ENCODE data around the gene CES3.

Gene CES3

DNA sequence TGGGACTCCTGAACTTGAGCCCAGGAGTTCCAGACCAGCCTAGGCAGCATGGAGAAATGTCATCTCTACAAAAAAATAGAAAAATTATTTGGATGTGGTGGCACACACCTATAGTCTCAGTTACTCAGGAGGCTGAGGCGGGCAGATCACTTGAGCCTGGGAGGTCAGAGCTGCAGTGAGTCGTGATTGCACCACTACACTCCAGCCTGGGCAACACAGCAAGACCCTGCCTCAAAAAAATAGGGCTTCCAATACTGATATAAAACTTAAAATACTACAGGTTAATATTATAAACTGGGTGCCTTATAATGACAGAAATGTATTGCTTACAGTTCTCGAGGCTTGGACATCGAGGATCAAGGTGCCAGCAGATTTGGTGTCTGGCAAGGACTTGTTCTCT is 15.1 kb upstream of the CES3 start:
- H3K4me3 ChIP-seq (ENCODE audit: low read depth, low read length): no peak overlapping the region
- DNase-seq (ENCODE audit: low read depth): no peak
- TF ChIP-seq CTCF (IDR thresholded peaks at IDR 0.05; ENCODE audit: low read depth, low read length, missing control alignments): no peak

GRCh38 chr16:66946541-66946940 is 14.5 kb upstream of the CES3 start:
- H3K4me3 ChIP-seq (ENCODE audit: low read depth, low read length): no peak overlapping the region
- no peak for DNase-seq (ENCODE audit: low read depth)
- no peak for TF ChIP-seq CTCF (IDR thresholded peaks at IDR 0.05; ENCODE audit: low read depth, low read length, missing control alignments)

DNA sequence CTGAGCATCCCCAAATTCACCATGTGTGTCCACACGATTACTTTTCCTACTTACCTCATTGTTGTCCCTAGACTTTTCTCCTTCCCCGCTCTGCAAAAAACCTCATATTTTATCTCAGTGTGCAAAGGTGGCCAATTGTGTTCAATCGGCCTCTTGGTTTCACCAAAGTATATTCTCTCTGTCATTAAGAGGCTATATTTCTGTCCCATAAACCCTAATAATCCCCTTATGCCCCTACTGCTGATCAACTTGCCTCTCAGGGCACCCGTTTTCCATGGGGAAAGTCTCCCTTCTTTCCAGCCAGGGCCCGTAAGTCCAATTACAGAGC is 14.1 kb upstream of the CES3 start:
- no peak for TF ChIP-seq CTCF (IDR thresholded peaks at IDR 0.05; ENCODE audit: low read depth, low read length, missing control alignments)
- DNase-seq (ENCODE audit: low read depth): no peak
- no peak overlapping the region for H3K4me3 ChIP-seq (ENCODE audit: low read depth, low read length)

DNA sequence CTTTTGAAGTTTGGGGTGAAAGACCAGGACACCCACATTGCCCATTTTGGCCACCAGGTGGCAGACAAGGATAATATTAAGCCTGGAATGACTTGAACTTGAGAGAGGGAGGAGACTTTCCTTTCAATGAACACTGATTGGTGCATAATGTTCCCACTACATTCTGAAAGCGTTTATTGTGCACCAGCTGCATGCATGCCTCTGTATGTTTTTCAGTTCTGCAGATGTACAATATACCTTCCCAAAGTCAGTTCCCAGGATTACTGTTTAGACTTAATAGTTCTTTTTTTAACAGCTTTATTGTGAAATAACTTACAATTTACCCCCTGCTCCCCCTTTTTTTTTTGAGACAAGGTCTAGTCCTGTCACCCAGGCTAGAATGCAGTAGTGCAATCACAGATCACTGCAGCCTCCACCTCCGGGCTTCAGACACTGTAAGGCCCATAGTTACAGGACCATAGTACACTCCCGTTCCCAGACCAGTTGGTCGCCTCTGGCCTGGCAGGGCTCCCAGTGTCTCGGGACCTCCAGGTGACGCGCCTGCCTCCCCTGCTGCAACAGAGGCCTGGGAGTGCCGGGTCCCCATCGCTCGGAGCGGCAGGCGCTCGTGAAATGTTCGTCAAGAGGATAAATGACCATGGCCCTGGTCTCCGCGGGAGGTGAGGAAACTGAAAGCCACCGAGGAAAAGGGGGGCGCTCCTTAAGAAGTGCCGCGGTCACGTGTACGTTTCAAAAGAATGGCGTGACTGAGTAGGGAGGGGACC is 13.6 kb upstream of the CES3 start:
- peak; percentile 75 for DNase-seq (ENCODE audit: low read depth)
- TF ChIP-seq CTCF (IDR thresholded peaks at IDR 0.05; ENCODE audit: low read depth, low read length, missing control alignments): peak; percentile 79
- H3K4me3 ChIP-seq (ENCODE audit: low read depth, low read length): peak overlapping the region; percentile 58

DNA sequence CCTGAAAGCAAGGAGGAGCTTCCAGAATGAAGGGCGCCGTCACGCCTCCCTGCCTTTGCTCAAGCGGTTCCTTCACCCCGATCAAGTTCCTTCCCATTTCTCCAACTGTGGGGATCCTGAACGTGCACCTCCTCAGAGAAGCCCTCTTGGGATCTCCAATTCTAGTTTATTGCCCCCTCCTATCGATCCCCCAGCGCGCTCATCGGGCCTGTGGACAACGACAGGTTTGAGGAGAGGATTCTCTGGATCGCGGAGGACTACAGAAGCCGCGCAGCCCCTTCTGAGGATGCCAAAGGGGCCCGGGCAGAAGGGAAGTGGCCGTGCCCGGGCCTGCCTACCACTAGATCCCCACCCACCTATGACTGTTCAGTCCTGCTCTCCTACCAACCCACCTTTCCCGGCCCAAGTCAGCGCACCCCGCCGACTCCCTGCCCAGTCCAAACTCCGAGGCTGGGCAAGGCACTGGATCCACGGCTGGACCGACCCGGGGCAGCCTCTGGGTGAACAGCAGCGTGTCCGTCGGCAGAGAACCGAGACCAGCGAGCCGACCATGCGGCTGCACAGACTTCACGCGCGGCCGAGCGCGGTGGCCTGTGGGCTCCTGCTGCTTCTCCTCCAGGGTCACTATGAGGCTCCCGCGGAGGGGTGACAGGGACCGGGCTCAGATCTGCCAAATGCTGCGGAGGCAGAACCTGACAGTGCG is 12.8 kb upstream of the CES3 start:
- no peak for TF ChIP-seq CTCF (IDR thresholded peaks at IDR 0.05; ENCODE audit: low read depth, low read length, missing control alignments)
- H3K4me3 ChIP-seq (ENCODE audit: low read depth, low read length): peak overlapping the region; percentile 58
- DNase-seq (ENCODE audit: low read depth): no peak

GRCh38 chr16:66948837-66949225 is 12.2 kb upstream of the CES3 start:
- H3K4me3 ChIP-seq (ENCODE audit: low read depth, low read length): peak overlapping the region; percentile 58
- no peak for DNase-seq (ENCODE audit: low read depth)
- no peak for TF ChIP-seq CTCF (IDR thresholded peaks at IDR 0.05; ENCODE audit: low read depth, low read length, missing control alignments)

GRCh38 chr16:66949472-66949871 is 11.6 kb upstream of the CES3 start:
- no peak for DNase-seq (ENCODE audit: low read depth)
- no peak overlapping the region for H3K4me3 ChIP-seq (ENCODE audit: low read depth, low read length)
- no peak for TF ChIP-seq CTCF (IDR thresholded peaks at IDR 0.05; ENCODE audit: low read depth, low read length, missing control alignments)

All from GM12864 (cell line).